HG02759 (cell line): ENCODE measurements around the gene PCGF2.
"Not testable (repeated sequence)": the region's sequence is repeated elsewhere in the genome, so short reads cannot be mapped to it uniquely, and the experiment has no call there.

ENCODE experiments used
- ATAC-seq: cut with Tn5 transposase; IDR thresholded peaks from one replicate; pipeline ENCODE4 v1.9.1; 2021; ENCODE audit warnings: mild to moderate bottlenecking, moderate library complexity; ENCODE audit not compliant: unreplicated experiment

Gene PCGF2

GRCh38 chr17:38748149-38748891 is at the start of gene PCGF2:
Gene PCGF2 (minus strand): TSS chr17:38748336. CDS start chr17:38740402, 7,934 bp downstream.
- ATAC-seq: no peak

GRCh38 chr17:38797828-38798227 is 49.7 kb upstream of the PCGF2 start:
- no peak for ATAC-seq

GRCh38 chr17:38797158-38797490 is 49.0 kb upstream of the PCGF2 start:
- ATAC-seq: no peak

- no peak for ATAC-seq
These were observed 48.5 kb upstream of the PCGF2 start for GRCh38 chr17:38796451-38797157.

GRCh38 chr17:38794221-38794620 is 46.1 kb upstream of the PCGF2 start:
- ATAC-seq: no peak

- no peak for ATAC-seq
These were observed 43.0 kb upstream of the PCGF2 start for GRCh38 chr17:38791162-38791561.

GRCh38 chr17:38790148-38790707 is 42.1 kb upstream of the PCGF2 start:
- not testable (repeated sequence) for ATAC-seq

GRCh38 chr17:38789185-38789584 is 41.0 kb upstream of the PCGF2 start:
- ATAC-seq: no peak

GRCh38 chr17:38787999-38788398 is 39.9 kb upstream of the PCGF2 start:
- ATAC-seq: not testable (repeated sequence)

- no peak for ATAC-seq
These were observed 38.2 kb upstream of the PCGF2 start for GRCh38 chr17:38786372-38786771.

- no peak for ATAC-seq
These were observed 35.1 kb upstream of the PCGF2 start for GRCh38 chr17:38783227-38783626.

GRCh38 chr17:38779965-38780752 is 32.0 kb upstream of the PCGF2 start:
- ATAC-seq: no peak

GRCh38 chr17:38777641-38778250 is 29.6 kb upstream of the PCGF2 start:
- no peak for ATAC-seq

GRCh38 chr17:38773258-38773657 is 25.1 kb upstream of the PCGF2 start:
- no peak for ATAC-seq

- ATAC-seq: no peak
These were observed 20.3 kb upstream of the PCGF2 start for GRCh38 chr17:38768417-38768816.

- ATAC-seq: no peak
These were observed 18.2 kb upstream of the PCGF2 start for GRCh38 chr17:38766341-38766740.

GRCh38 chr17:38762231-38762630 is 14.1 kb upstream of the PCGF2 start:
- ATAC-seq: no peak

- no peak for ATAC-seq
These were observed 13.5 kb upstream of the PCGF2 start for GRCh38 chr17:38761612-38762011.

GRCh38 chr17:38753071-38753506 is 5.0 kb upstream of the PCGF2 start:
- no peak for ATAC-seq

GRCh38 chr17:38752308-38753070 is 4.4 kb upstream of the PCGF2 start, which contains the start of gene PSMB3:
Gene PSMB3 (plus strand): TSS chr17:38752741. CDS start chr17:38752827, 86 bp downstream.
- ATAC-seq: peak; percentile 87
